Measurements from ENCODE around the gene TLR4.

Gene TLR4

DNA sequence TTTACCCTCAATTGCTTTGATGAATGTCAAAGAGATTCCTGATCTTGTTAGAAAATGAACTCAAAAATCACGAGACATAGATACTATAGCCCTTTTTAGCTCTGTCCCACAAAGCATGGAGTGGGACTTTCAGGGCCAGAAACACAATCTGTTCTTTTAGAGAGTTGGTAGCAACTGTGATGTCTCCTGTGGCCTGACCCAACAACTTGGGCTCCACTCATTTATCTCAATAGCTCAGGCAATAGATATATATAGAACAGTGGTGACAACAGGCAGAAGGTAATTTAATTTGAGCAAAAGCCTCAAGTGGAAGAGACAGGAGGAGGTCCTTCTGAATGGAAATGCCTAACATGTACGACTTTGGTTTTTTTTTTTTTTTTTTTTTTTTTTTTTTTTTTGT, 25.2 kb downstream of the TLR4 start:
- Histone ChIP-seq H3K36me3 (ENCODE audit: control insufficient read depth in 1 of 2, insufficient read depth in 2 of 2, low read length in 2 of 2) (no peaks in the 10 kb centered on the region), H3K4me3 (ENCODE audit: low read depth in 1 of 2, low read length in 2 of 2) (no peak overlapping the region), H3K27me3 (ENCODE audit: low read depth, low read length) (no peaks in the 10 kb centered on the region), H3K4me1 (ENCODE audit: control insufficient read depth in 1 of 2, insufficient read depth in 2 of 2, low read length in 2 of 2) (no peaks in the 10 kb centered on the region), H3K27ac (ENCODE audit: low read length) (no peak overlapping the region), H3K9me3 (ENCODE audit: control insufficient read depth in 1 of 2, low read length in 2 of 2) (no peaks in the 10 kb centered on the region)

DNA sequence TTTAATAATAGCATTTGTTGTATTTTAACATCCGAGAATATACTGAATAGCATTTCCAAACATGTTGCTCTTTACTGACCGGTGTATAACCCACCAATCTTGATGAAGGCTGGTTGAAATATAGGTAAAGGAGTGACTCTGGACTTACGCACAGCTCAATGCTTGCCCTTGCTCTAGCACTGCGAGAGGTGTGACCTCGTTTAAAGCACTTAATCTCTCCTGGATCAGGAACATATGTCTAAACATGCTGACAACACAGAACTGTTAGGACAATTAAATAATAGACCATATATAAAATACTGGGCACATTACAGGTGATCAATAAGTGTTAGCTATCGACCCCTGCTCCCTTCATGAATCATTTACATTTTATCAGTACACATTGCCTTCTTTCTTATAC, 28.3 kb downstream of the TLR4 start:
- Histone ChIP-seq H3K4me1 (ENCODE audit: control insufficient read depth in 1 of 2, insufficient read depth in 2 of 2, low read length in 2 of 2) (no peaks in the 10 kb centered on the region), H3K9me3 (ENCODE audit: control insufficient read depth in 1 of 2, low read length in 2 of 2) (no peaks in the 10 kb centered on the region), H3K4me3 (ENCODE audit: low read depth in 1 of 2, low read length in 2 of 2) (no peak overlapping the region), H3K27ac (ENCODE audit: low read length) (no peak overlapping the region), H3K27me3 (ENCODE audit: low read depth, low read length) (no peaks in the 10 kb centered on the region), H3K36me3 (ENCODE audit: control insufficient read depth in 1 of 2, insufficient read depth in 2 of 2, low read length in 2 of 2) (no peaks in the 10 kb centered on the region)

DNA sequence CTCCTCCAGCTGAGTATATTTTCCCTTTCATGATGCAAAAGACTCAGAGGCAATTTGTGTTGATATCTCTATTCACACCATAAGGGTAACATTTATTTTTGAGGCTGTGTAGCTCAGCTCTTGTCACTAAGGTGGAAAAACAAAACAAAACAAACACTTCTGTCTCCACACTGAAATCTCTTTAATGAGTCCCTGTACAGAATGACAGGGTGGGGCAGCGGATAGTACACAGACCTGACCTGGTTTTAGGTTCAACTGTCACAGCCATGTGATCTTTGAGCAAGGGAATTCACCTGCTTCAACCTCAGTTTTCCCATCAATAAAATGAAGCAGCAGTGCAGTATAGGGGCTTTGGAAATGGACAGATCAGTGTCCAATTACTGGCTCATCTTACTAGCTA, 29.3 kb downstream of the TLR4 start:
- Histone ChIP-seq H3K4me3 (ENCODE audit: low read depth in 1 of 2, low read length in 2 of 2) (no peak overlapping the region), H3K4me1 (ENCODE audit: control insufficient read depth in 1 of 2, insufficient read depth in 2 of 2, low read length in 2 of 2) (no peaks in the 10 kb centered on the region), H3K27me3 (ENCODE audit: low read depth, low read length) (no peaks in the 10 kb centered on the region), H3K9me3 (ENCODE audit: control insufficient read depth in 1 of 2, low read length in 2 of 2) (no peaks in the 10 kb centered on the region), H3K27ac (ENCODE audit: low read length) (no peak overlapping the region), H3K36me3 (ENCODE audit: control insufficient read depth in 1 of 2, insufficient read depth in 2 of 2, low read length in 2 of 2) (no peaks in the 10 kb centered on the region)

DNA sequence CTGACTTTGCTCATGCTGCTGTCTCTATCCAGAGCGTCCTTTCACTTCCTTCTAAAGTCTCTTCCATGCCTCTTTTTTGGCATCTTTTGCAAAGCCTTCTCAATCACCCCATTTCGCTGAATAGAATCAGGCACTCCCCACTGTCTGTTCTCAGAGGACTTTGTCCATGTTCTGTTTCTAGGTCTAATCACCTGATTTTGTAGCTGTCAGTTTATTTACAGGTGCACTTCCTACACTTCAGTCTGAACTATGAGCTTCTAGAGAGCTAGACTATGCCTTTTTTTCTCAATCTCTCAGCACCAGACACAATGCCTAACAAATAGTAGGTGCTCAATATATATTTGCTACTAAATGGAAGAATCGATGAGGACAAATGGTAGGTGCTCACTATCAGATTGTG, 29.9 kb downstream of the TLR4 start:
- no peaks in the 10 kb centered on the region for H3K36me3 ChIP-seq (ENCODE audit: control insufficient read depth in 1 of 2, insufficient read depth in 2 of 2, low read length in 2 of 2)
- no peak overlapping the region for H3K27ac ChIP-seq (ENCODE audit: low read length)
- no peaks in the 10 kb centered on the region for H3K27me3 ChIP-seq (ENCODE audit: low read depth, low read length)
- H3K4me1 ChIP-seq (ENCODE audit: control insufficient read depth in 1 of 2, insufficient read depth in 2 of 2, low read length in 2 of 2), result no peaks in the 10 kb centered on the region
- H3K4me3 ChIP-seq (ENCODE audit: low read depth in 1 of 2, low read length in 2 of 2), result no peak overlapping the region
- H3K9me3 ChIP-seq (ENCODE audit: control insufficient read depth in 1 of 2, low read length in 2 of 2), result no peaks in the 10 kb centered on the region

DNA sequence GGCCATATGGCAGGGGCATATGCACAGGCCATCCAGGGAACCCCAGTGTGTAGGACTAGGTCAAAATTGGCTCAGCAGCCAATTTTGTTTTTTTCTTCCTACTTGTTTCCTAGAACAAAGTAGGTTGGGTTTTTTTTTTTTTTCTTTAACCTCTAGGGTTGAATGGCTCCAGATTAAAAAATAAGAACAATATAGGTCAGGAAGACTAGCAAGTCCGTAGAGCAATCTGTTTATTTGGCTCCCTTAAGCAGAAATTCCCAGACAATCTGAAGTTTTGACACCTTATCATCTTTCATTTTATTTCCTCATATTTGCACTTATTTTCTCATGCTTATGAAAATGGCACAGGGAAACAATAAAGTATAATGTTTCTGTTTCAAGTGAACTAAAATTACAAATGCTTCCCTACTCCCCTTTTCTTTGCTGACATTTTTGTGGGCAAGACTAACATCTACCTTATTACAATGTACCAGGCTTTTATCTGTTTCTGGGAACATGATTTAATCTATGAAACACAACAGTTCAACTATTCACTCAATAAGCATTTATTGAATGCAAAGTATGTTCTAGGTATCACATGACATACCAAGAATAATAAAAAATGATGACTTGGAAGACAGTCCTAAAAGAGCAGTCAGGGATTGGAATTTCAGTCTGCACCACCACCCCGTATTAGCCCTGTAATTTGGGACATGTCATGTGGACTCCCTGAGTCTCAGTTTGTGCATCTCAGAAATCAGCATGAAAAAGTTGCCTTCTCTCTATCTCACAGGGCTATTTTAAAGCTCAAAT, 30.5 kb downstream of the TLR4 start:
- Histone ChIP-seq H3K9me3 (ENCODE audit: control insufficient read depth in 1 of 2, low read length in 2 of 2) (no peaks in the 10 kb centered on the region), H3K4me1 (ENCODE audit: control insufficient read depth in 1 of 2, insufficient read depth in 2 of 2, low read length in 2 of 2) (no peaks in the 10 kb centered on the region), H3K27ac (ENCODE audit: low read length) (no peak overlapping the region), H3K36me3 (ENCODE audit: control insufficient read depth in 1 of 2, insufficient read depth in 2 of 2, low read length in 2 of 2) (no peaks in the 10 kb centered on the region), H3K27me3 (ENCODE audit: low read depth, low read length) (no peaks in the 10 kb centered on the region), H3K4me3 (ENCODE audit: low read depth in 1 of 2, low read length in 2 of 2) (no peak overlapping the region)

DNA sequence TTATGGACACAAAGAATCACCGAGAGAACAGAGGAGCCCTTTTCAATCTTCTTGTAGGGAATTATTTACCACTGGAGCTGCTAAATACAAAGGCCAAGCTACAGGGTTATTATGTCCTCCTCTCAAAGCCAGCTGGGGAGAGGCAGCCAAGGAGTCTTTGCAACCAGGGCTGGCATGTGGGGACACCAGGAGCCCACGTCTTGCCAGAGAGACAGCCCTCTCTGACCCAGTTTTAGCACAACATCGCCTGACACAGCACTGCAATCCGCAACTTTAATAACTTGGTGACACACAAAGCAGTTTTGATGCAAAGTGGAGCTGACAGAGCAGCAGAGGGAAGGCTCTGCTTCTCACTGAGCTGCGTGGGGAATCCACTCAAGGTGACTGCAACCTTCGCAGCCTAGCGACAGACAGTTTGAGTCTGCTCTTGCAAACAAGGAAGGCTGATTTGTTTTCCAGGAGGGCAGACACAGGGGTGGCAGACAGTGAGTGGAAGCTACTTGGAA, 33.6 kb downstream of the TLR4 start:
- H3K27me3 ChIP-seq (ENCODE audit: low read depth, low read length), result no peaks in the 10 kb centered on the region
- H3K4me3 ChIP-seq (ENCODE audit: low read depth in 1 of 2, low read length in 2 of 2), result no peak overlapping the region
- H3K27ac ChIP-seq (ENCODE audit: low read length), result no peak overlapping the region
- no peaks in the 10 kb centered on the region for H3K36me3 ChIP-seq (ENCODE audit: control insufficient read depth in 1 of 2, insufficient read depth in 2 of 2, low read length in 2 of 2)
- no peaks in the 10 kb centered on the region for H3K9me3 ChIP-seq (ENCODE audit: control insufficient read depth in 1 of 2, low read length in 2 of 2)
- H3K4me1 ChIP-seq (ENCODE audit: control insufficient read depth in 1 of 2, insufficient read depth in 2 of 2, low read length in 2 of 2), result no peaks in the 10 kb centered on the region

DNA sequence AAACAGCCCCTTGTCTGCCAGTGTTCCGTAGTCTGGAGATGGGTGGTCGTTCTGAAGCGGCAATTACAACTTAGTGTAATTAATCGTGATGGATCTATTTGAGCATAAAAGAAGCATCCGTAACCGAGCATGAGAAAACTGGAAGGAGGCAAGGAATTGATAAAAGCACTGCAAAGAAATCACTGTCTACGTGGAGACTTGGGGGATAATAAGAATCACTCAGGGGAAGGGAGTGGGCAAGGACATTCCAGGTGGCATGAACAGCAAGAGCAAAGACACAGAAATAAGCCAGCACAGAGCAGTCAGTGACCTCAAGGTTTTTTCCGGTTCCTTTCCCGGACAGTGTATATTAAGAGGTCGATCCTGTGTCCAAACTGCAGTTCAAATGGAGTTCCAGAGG, 35.0 kb downstream of the TLR4 start:
- Histone ChIP-seq H3K4me3 (ENCODE audit: low read depth in 1 of 2, low read length in 2 of 2) (no peak overlapping the region), H3K4me1 (ENCODE audit: control insufficient read depth in 1 of 2, insufficient read depth in 2 of 2, low read length in 2 of 2) (no peaks in the 10 kb centered on the region), H3K36me3 (ENCODE audit: control insufficient read depth in 1 of 2, insufficient read depth in 2 of 2, low read length in 2 of 2) (no peaks in the 10 kb centered on the region), H3K9me3 (ENCODE audit: control insufficient read depth in 1 of 2, low read length in 2 of 2) (no peaks in the 10 kb centered on the region), H3K27ac (ENCODE audit: low read length) (no peak overlapping the region), H3K27me3 (ENCODE audit: low read depth, low read length) (no peaks in the 10 kb centered on the region)

DNA sequence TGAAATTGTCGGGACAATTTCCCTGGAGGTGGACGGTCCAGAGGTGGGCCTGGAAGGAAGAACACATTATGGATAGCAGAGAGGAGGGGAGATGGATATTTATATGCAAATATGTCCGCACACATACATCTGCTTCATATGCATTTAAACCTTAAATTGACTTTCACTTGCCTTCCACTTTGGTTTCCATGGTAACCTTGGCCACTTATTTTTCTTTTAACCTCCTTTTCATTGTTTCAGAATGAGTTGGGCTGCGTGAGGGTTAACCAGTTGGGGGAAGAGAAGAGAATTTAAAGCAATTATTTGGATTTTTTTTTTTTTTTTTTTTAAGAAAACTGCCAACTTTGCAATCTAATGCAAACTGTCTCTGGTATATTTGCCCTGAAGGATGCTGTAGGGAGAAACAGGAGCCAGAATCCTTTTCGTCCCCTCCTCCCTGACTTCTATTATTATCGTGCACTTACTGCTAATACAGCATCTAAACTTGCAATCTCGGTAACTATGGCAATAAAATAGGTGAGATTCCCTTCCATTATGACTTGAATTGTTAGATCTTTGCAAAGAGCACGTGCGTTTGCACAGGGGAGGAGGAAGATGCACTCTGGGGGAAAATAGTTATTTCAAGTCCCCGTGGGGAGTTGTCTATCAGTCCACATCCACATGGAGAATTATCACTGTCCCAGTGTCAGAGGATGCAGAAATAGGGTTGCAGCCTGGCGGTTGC, 35.6 kb downstream of the TLR4 start:
- H3K4me3 ChIP-seq (ENCODE audit: low read depth in 1 of 2, low read length in 2 of 2), result no peak overlapping the region
- H3K27me3 ChIP-seq (ENCODE audit: low read depth, low read length), result no peaks in the 10 kb centered on the region
- no peaks in the 10 kb centered on the region for H3K36me3 ChIP-seq (ENCODE audit: control insufficient read depth in 1 of 2, insufficient read depth in 2 of 2, low read length in 2 of 2)
- no peak overlapping the region for H3K27ac ChIP-seq (ENCODE audit: low read length)
- no peaks in the 10 kb centered on the region for H3K9me3 ChIP-seq (ENCODE audit: control insufficient read depth in 1 of 2, low read length in 2 of 2)
- H3K4me1 ChIP-seq (ENCODE audit: control insufficient read depth in 1 of 2, insufficient read depth in 2 of 2, low read length in 2 of 2), result peaks cover 0 to under 1% of the 10 kb centered on the region in 2 donors

DNA sequence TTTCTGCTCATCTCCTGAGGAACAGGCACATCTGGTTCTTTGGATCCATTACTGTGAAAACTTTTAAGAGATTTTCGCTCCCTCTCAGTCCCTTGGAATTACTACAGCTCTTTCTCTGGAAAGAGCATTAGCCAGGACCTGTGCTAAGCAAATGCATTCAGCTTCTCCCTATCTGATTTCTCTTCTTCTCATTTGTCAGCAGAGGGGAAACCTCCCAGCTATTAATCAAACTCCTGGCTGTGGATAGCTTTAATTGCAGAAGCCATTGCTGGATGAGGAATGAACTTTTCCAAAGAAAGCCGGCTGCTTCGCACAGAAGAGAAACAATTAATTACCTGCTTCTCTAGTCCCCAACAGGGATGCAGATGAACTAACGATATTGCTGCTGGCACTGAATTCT, 37.9 kb downstream of the TLR4 start:
- H3K4me3 ChIP-seq (ENCODE audit: low read depth in 1 of 2, low read length in 2 of 2), result no peak overlapping the region
- no peaks in the 10 kb centered on the region for H3K36me3 ChIP-seq (ENCODE audit: control insufficient read depth in 1 of 2, insufficient read depth in 2 of 2, low read length in 2 of 2)
- H3K9me3 ChIP-seq (ENCODE audit: control insufficient read depth in 1 of 2, low read length in 2 of 2), result no peaks in the 10 kb centered on the region
- no peak overlapping the region for H3K27ac ChIP-seq (ENCODE audit: low read length)
- peaks cover 4% of the 10 kb centered on the region for H3K27me3 ChIP-seq (ENCODE audit: low read depth, low read length)
- peaks cover 0 to 7% of the 10 kb centered on the region in 2 donors for H3K4me1 ChIP-seq (ENCODE audit: control insufficient read depth in 1 of 2, insufficient read depth in 2 of 2, low read length in 2 of 2)

DNA sequence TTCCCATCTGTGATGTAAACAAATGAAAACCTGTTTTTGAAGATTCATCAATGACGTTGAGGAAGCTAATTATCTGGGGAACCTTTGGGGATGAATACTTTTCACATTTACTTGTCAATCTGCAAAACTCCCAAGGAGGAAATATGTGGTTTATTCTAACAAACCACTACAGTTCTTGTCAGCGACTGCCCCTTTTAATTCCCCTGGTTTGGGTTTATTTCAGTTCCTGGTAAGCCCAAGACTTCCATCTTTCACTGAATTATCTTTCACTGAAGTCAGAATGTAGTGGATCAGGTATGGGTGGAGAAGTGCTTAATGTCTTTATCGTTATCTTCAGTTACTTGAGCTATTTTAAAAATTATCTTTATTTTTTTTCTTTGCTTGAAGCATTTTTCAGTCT, 40.2 kb downstream of the TLR4 start:
- Histone ChIP-seq H3K36me3 (ENCODE audit: control insufficient read depth in 1 of 2, insufficient read depth in 2 of 2, low read length in 2 of 2) (no peaks in the 10 kb centered on the region), H3K27ac (ENCODE audit: low read length) (no peak overlapping the region), H3K4me1 (ENCODE audit: control insufficient read depth in 1 of 2, insufficient read depth in 2 of 2, low read length in 2 of 2) (peaks cover 0 to 7% of the 10 kb centered on the region in 2 donors), H3K27me3 (ENCODE audit: low read depth, low read length) (peaks cover 4% of the 10 kb centered on the region), H3K9me3 (ENCODE audit: control insufficient read depth in 1 of 2, low read length in 2 of 2) (no peaks in the 10 kb centered on the region), H3K4me3 (ENCODE audit: low read depth in 1 of 2, low read length in 2 of 2) (no peak overlapping the region)

DNA sequence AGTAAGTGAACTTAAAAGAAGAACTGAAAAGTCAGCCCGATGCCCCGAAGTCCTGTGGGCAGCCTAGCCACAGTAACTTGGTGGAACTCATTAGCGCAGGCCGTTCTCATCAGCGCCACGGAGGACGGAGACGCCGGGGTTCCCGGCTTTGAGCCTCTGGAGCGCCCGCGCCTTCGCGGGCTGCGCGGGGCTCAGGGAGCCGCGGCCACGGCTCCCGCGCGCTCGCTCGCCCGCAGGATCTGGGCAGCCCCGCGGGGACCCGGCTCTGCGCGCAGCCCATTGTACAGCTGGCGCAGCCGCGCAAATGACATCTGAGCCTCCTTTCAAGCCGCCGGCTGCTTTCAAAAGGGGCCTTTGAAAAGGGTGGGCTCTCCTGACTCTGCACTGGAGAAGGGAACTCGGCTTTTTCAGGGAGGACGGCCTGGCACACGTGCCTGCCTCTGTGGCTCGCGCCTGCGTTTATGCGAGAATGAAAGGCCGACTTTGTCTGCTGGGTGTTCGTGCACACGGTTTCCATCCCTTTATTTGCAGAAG, 40.7 kb downstream of the TLR4 start:
- Histone ChIP-seq H3K27me3 (ENCODE audit: low read depth, low read length) (peaks cover 4% of the 10 kb centered on the region), H3K4me1 (ENCODE audit: control insufficient read depth in 1 of 2, insufficient read depth in 2 of 2, low read length in 2 of 2) (peaks cover 0 to 7% of the 10 kb centered on the region in 2 donors), H3K27ac (ENCODE audit: low read length) (no peak overlapping the region), H3K36me3 (ENCODE audit: control insufficient read depth in 1 of 2, insufficient read depth in 2 of 2, low read length in 2 of 2) (no peaks in the 10 kb centered on the region), H3K9me3 (ENCODE audit: control insufficient read depth in 1 of 2, low read length in 2 of 2) (no peaks in the 10 kb centered on the region), H3K4me3 (ENCODE audit: low read depth in 1 of 2, low read length in 2 of 2) (peak overlapping the region; percentile 38 to 58)

Data from muscle layer of duodenum (tissue), 2 donors.